A549 (cell line): ENCODE data around the gene PTPRG. TPM values are rescaled to one million over a fixed set of nuclear protein-coding genes. Genes with fewer than 3 reads are reported as not detected.

ENCODE experiments used
- ATAC-seq, 2 experiments: fragments of 200-7000 bp in 1 of 2; fragments of >200 bp in 1 of 2; cut with Nextera tagmentation in 1 of 2; cut with Tn5 transposase in 1 of 2; 3 replicates each; pipeline versions ENCODE4 v1.8.0 to v1.9.1; 2018 to 2020; ENCODE audit warnings: mild to moderate bottlenecking in 1 of 2, moderate library complexity in 1 of 2
- CTCF ChIA-PET: fragments of 300-600 bp; sonication (Branson Sonifier 250); formaldehyde crosslinking; extraction: SDS; loops from one replicate; lab custom pipeline; 2021; ENCODE audit warnings: antibody characterized with exemption, inconsistent platforms; lab: Yijun Ruan, JAX
- POLR2A ChIA-PET: fragments of 350-600 bp; formaldehyde crosslinking; extraction: SDS; loops from one replicate; lab custom pipeline; 2021; ENCODE audit warnings: antibody characterized with exemption, inconsistent platforms; lab: Yijun Ruan, JAX
- DNase-seq, 2 experiments: peaks; one replicate each; pipeline versions ENCODE4 v3.0.0 to v3.0.0-alpha.2; 2011 to 2016; ENCODE audit warnings: low read depth in 1 of 2, low spot score in 1 of 2
- FAIRE-seq: peaks from 2 replicates; lab custom pipeline; 2011; peaks lifted over from hg19 to GRCh38; lab: Jason Lieb, UNC
- H3K27ac ChIP-seq, 2 experiments: fragments of >200 bp; sonication (Bioruptor Twin); formaldehyde crosslinking; 3 replicates each; pipeline ENCODE4 v1.5.1; 2016 to 2017
- H3K4me1 ChIP-seq: fragments of >200 bp; sonication (Bioruptor Twin); formaldehyde crosslinking; 3 replicates; pipeline ENCODE4 v1.6.1; 2016
- H3K4me2 ChIP-seq: fragments of >200 bp; sonication (Bioruptor Twin); formaldehyde crosslinking; 3 replicates; pipeline ENCODE4 v1.6.1; 2016
- H3K4me3 ChIP-seq: fragments of >200 bp; sonication (Bioruptor Twin); formaldehyde crosslinking; 3 replicates; pipeline ENCODE4 v1.5.1; 2016
- H3K9me3 ChIP-seq: fragments of >200 bp; sonication (Bioruptor Twin); formaldehyde crosslinking; 3 replicates; pipeline ENCODE4 v1.6.1; 2016
- ATOH8 ChIP-seq: fragments of 250-450 bp; sonication (Bioruptor Pico); IDR thresholded peaks from 2 replicates; pipeline ENCODE4 v1.5.0; 2020; ENCODE audit warnings: low read depth, mild to moderate bottlenecking, moderate library complexity
- BCL3 ChIP-seq: fragments of >200 bp; sonication (Bioruptor Twin); formaldehyde crosslinking; IDR thresholded peaks from 3 replicates; pipeline ENCODE4 v1.6.1; 2016
- CBX2 ChIP-seq: fragments of 200-600 bp; sonication (generic); IDR thresholded peaks from 2 replicates; pipeline ENCODE4 v1.6.1; 2016; ENCODE audit warnings: low read depth, mild to moderate bottlenecking, borderline replicate concordance
- CHD4 ChIP-seq: fragments of 200-600 bp; sonication (generic); IDR thresholded peaks from 2 replicates; pipeline ENCODE4 v1.6.1; 2016; ENCODE audit warnings: antibody characterized with exemption, mild to moderate bottlenecking, borderline replicate concordance
- EHMT2 ChIP-seq: fragments of 200-600 bp; sonication (generic); IDR thresholded peaks from 2 replicates; pipeline ENCODE4 v1.6.1; 2016; ENCODE audit warnings: antibody characterized with exemption, low read depth, mild to moderate bottlenecking, moderate library complexity
- FOSL2 ChIP-seq, 2 experiments: fragments of 450-650 bp in 1 of 2; fragments of >200 bp in 1 of 2; sonication (Bioruptor Twin) in 1 of 2; formaldehyde crosslinking; IDR thresholded peaks; 2 replicates each; pipeline versions ENCODE4 v1.5.0 to v1.6.1; 2016 to 2020; ENCODE audit warnings: mild to moderate bottlenecking in 1 of 2, moderate library complexity in 1 of 2
- GATA3 ChIP-seq: IDR thresholded peaks from 2 replicates; pipeline ENCODE4 v1.6.1; 2012; ENCODE audit warnings: borderline replicate concordance
- HDAC2 ChIP-seq: fragments of 200-600 bp; sonication (generic); IDR thresholded peaks from 2 replicates; pipeline ENCODE4 v1.6.1; 2016
- HES2 ChIP-seq: fragments of >200 bp; sonication (Bioruptor Twin); formaldehyde crosslinking; IDR thresholded peaks from 2 replicates; pipeline ENCODE4 v1.6.1; 2016
- HEYL ChIP-seq: fragments of 250-450 bp; sonication (Bioruptor Pico); IDR thresholded peaks from 2 replicates; pipeline ENCODE4 v1.8.0; 2021; ENCODE audit warnings: mild to moderate bottlenecking, moderate library complexity
- HOXA7 ChIP-seq: fragments of 250-450 bp; sonication (Bioruptor Pico); IDR thresholded peaks from 2 replicates; pipeline ENCODE4 v1.5.0; 2020; ENCODE audit warnings: mild to moderate bottlenecking, moderate library complexity
- HOXB5 ChIP-seq: fragments of 250-450 bp; sonication (Bioruptor Pico); IDR thresholded peaks from 2 replicates; pipeline ENCODE4 v1.5.0; 2020; ENCODE audit warnings: mild to moderate bottlenecking, moderate library complexity
- JUN ChIP-seq, 2 experiments: fragments of >200 bp; sonication (Bioruptor Twin); formaldehyde crosslinking; IDR thresholded peaks; 2 replicates in 1 of 2; 3 replicates in 1 of 2; pipeline ENCODE4 v1.6.1; 2016 to 2017
- JUNB ChIP-seq: fragments of >200 bp; sonication (Bioruptor Twin); formaldehyde crosslinking; IDR thresholded peaks from 2 replicates; pipeline ENCODE4 v1.6.1; 2016
- KDM5A ChIP-seq: fragments of 200-600 bp; sonication (generic); IDR thresholded peaks from 2 replicates; pipeline ENCODE4 v1.6.1; 2016; ENCODE audit warnings: antibody characterized with exemption, mild to moderate bottlenecking
- MAFK ChIP-seq: fragments of 450-650 bp; IDR thresholded peaks from 2 replicates; pipeline ENCODE4 v1.6.1; 2014; ENCODE audit not compliant: partially characterized antibody
- NFE2L2 ChIP-seq: fragments of 150-350 bp; conservative IDR thresholded peaks from 2 replicates; pipeline ENCODE4 v1.6.1; 2014; ENCODE audit warnings: low read length
- NR3C1 ChIP-seq: fragments of >200 bp; sonication (Bioruptor Twin); formaldehyde crosslinking; IDR thresholded peaks from 3 replicates; pipeline ENCODE4 v1.6.1; 2017
- PBX3 ChIP-seq: IDR thresholded peaks from 2 replicates; pipeline ENCODE4 v1.6.1; 2012
- POLR2A ChIP-seq: IDR thresholded peaks from 2 replicates; pipeline ENCODE4 v1.6.1; 2012; ENCODE audit warnings: mild to moderate bottlenecking, low read length
- POLR2AphosphoS2 ChIP-seq: conservative IDR thresholded peaks from 2 replicates; pipeline ENCODE4 v1.6.1; 2012; ENCODE audit warnings: low read length, improper control_type of control experiment, inconsistent platforms
- RCOR1 ChIP-seq: fragments of 150-350 bp; IDR thresholded peaks from 2 replicates; pipeline ENCODE4 v1.6.1; 2014; ENCODE audit warnings: antibody characterized with exemption, low read length, low read depth
- RFX5 ChIP-seq: fragments of 450-650 bp; IDR thresholded peaks from 2 replicates; pipeline ENCODE4 v1.7.1; 2014; ENCODE audit warnings: antibody characterized with exemption, mild to moderate bottlenecking, moderate library complexity
- RNF2 ChIP-seq: fragments of 200-600 bp; sonication (generic); IDR thresholded peaks from 2 replicates; pipeline ENCODE4 v1.6.1; 2016; ENCODE audit warnings: low read depth, mild to moderate bottlenecking, antibody characterized with exemption, moderate library complexity, borderline replicate concordance
- SREBF2 ChIP-seq: fragments of 450-650 bp; IDR thresholded peaks from 2 replicates; pipeline ENCODE4 v1.6.1; 2014; ENCODE audit warnings: mild to moderate bottlenecking, moderate library complexity
- USF2 ChIP-seq: fragments of 450-650 bp; IDR thresholded peaks from 2 replicates; pipeline ENCODE4 v1.6.1; 2014; ENCODE audit warnings: antibody characterized with exemption
- ZC3H11A ChIP-seq: fragments of 450-650 bp; IDR thresholded peaks from 2 replicates; pipeline ENCODE4 v1.6.1; 2014; ENCODE audit warnings: antibody characterized with exemption, mild to moderate bottlenecking
- ZNF302 ChIP-seq: fragments of 250-450 bp; sonication (Bioruptor Pico); IDR thresholded peaks from 2 replicates; pipeline ENCODE4 v1.9.0; 2021; ENCODE audit warnings: inconsistent platforms, mild to moderate bottlenecking, moderate library complexity
- ZSCAN20 ChIP-seq: fragments of 250-450 bp; sonication (Bioruptor Pico); IDR thresholded peaks from 2 replicates; pipeline ENCODE4 v1.8.0; 2022; ENCODE audit warnings: mild to moderate bottlenecking, moderate library complexity
- WGBS: methylation state at CpG from one replicate; pipeline ENCODE4 v1.1.6; 2017; ENCODE audit errors: missing lambda C conversion rate; 5-methylcytosine and 5-hydroxymethylcytosine counted together
- polyA plus RNA-seq, 4 experiments: library from polyadenylated mRNA; depleted of rRNA in 3 of 4; stranded (reverse); fragments of >200 nt; fragmentation: RNase III in 1 of 4; extraction: RNeasy Plus Mini Kit Qiagen cat#74134 plus additional on column Dnase treatment in 1 of 4; gene quantifications; 2 replicates in 3 of 4; 3 replicates in 1 of 4; pipeline ENCODE4 v1.2.3, GENCODE V29; 2011 to 2017
- TF ChIP-seq, protein P1 (sequence below): fragments of 150-350 bp; IDR thresholded peaks from 2 replicates; pipeline ENCODE4 v1.6.1; 2014; ENCODE audit warnings: low read depth, mild to moderate bottlenecking, low read length

PTPRG gene
- polyA plus RNA-seq, 2 of the 4 experiments (the other 2 are of a cell fraction): 4.5 to 4.8 TPM

DNA sequence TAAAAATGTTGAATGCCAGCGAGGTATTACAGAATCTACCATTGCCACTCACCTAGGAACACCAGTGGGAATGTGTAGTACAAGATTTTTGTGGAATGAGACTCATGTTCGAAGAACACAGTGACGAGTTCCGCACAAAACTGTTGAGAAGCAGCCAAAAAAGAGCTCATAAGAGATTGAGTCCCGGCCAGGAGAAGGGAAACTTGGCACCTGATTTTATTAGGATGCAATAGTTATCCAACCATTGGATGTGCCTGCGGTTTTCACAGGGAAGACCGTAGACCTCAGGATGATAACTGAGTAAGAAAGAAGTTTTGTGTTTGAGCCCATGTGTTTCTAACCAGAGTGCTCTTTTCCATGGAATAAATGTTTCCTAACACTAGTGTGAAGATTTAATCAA lies 88.9 kb downstream of the PTPRG start:
- H3K4me1 ChIP-seq: no peaks in the 10 kb centered on the region
- H3K4me2 ChIP-seq: no peak overlapping the region
- ChIA-PET CTCF (no interaction called here), POLR2A (no interaction called here)
- no peak for DNase-seq
- H3K4me3 ChIP-seq: no peak overlapping the region
- no peak for ATAC-seq
- no peak overlapping the region for H3K27ac ChIP-seq
- no peak for FAIRE-seq
- 54% methylated on average over 7 of the region's 7 CpGs for WGBS
- TF ChIP-seq HOXA7 (CRISPR knock-in tag) (no peak), FOSL2 (IDR thresholded peaks at IDR 0.05) (no peak), FOSL2 (CRISPR knock-in tag; IDR thresholded peaks at IDR 0.05) (no peak), HDAC2 (no peak), BCL3 (no peak), HES2 (no peak), SREBF2 (no peak), JUN (IDR thresholded peaks at IDR 0.05) (no peak), GATA3 (no peak), ZC3H11A (no peak), CHD4 (no peak), ZNF302 (CRISPR knock-in tag) (no peak), RFX5 (no peak), CBX2 (no peak), RCOR1 (no peak)
- H3K9me3 ChIP-seq: peaks cover 4% of the 10 kb centered on the region; the same call in 1 of the 3 replicates

DNA sequence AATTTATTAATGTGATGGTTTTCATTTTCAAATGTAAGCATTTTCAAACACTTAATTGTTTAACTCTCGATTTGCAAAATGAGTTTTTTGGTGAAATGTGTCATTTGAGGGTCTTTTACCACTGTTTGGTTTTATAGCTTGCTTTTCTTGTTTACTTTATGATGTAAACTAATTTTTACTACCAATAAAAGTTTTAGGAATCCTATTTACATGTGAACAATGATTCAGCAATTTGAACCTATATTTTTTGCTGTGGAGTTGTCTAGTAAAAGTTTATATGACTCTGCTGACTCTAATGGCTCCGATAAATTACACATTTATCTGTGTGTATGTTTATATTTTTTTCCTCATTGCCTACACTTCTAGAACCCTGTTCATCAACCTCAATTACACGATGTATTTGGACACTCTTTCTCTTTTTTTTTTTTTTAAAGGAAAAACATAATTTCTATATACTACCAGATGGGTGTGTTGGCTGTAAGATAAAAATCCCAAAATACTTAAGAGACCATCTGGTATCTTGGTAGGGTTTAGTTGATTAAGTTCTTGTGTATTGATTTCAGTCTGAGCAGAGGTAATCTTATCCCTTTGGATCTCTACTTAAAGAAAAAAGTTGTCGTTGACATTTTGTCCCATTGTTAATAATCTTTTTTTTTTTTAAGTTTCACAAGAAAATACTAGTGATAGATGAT lies 89.5 kb downstream of the PTPRG start:
- no peaks in the 10 kb centered on the region for H3K4me1 ChIP-seq
- no peak for FAIRE-seq
- no peak for ATAC-seq
- no peak overlapping the region for H3K4me3 ChIP-seq
- CTCF ChIA-PET: no interaction called here
- WGBS: 24% methylated on average over 4 of the region's 4 CpGs
- no peak overlapping the region for H3K4me2 ChIP-seq
- no peaks in the 10 kb centered on the region for H3K9me3 ChIP-seq
- DNase-seq: no peak
- H3K27ac ChIP-seq: no peak overlapping the region
- TF ChIP-seq NR3C1: no peak
- no peak for TF ChIP-seq PBX3
- peak; percentile 6 for TF ChIP-seq MAFK
- TF ChIP-seq, protein P1, sequence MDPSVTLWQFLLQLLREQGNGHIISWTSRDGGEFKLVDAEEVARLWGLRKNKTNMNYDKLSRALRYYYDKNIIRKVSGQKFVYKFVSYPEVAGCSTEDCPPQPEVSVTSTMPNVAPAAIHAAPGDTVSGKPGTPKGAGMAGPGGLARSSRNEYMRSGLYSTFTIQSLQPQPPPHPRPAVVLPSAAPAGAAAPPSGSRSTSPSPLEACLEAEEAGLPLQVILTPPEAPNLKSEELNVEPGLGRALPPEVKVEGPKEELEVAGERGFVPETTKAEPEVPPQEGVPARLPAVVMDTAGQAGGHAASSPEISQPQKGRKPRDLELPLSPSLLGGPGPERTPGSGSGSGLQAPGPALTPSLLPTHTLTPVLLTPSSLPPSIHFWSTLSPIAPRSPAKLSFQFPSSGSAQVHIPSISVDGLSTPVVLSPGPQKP: no peak
- POLR2A ChIA-PET: no interaction called here

DNA sequence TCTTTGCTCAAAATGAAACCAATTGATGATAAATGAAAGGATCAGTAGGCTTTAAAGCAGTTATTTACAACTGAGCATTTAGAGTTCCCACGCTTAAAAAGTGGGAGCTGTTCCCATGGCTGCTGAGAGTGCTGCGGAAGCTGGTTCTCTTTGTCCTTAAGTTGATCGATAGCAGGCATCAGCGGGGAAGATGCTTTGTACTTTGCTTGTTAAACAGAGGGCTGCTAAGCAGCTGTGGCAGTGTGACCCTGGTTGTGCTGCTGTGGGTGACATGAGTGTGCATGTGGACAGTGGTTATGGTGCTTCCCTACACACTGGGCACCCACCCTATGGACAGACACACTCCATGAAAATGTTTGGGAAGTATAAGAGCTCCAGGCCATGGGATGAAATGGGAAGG lies 96.3 kb downstream of the PTPRG start:
- DNase-seq (no peak), FAIRE-seq (no peak), ATAC-seq (no peak)
- Histone ChIP-seq H3K4me1 (no peaks in the 10 kb centered on the region), H3K4me2 (no peak overlapping the region), H3K9me3 (no peaks in the 10 kb centered on the region), H3K27ac (no peak overlapping the region), H3K4me3 (no peak overlapping the region)
- ChIA-PET CTCF (interaction anchor here (0.6 kb wide), 1 partner anchor 245 kb away, joined by 3 read pairs; no protein-coding TSS in a partner anchor), POLR2A (no interaction called here)
- WGBS: 72% methylated on average over 4 of the region's 4 CpGs
- no peak for TF ChIP-seq USF2
- TF ChIP-seq KDM5A: no peak
- no peak for TF ChIP-seq HOXB5 (CRISPR knock-in tag)
- no peak for TF ChIP-seq ZSCAN20 (CRISPR knock-in tag)
- no peak for TF ChIP-seq RCOR1
- TF ChIP-seq RNF2: no peak
- TF ChIP-seq POLR2AphosphoS2: no peak
- TF ChIP-seq HES2: no peak
- TF ChIP-seq EHMT2: no peak
- no peak for TF ChIP-seq POLR2A
- TF ChIP-seq ATOH8 (CRISPR knock-in tag): no peak
- TF ChIP-seq HEYL (CRISPR knock-in tag): no peak
- TF ChIP-seq NFE2L2: no peak
- TF ChIP-seq JUNB: no peak
